ENCODE results near the gene COA4.

GRCh38 chr11:73854680-73855079 lies 22.0 kb downstream of the COA4 start:
- TF ChIP-seq MYC (IDR thresholded peaks at IDR 0.05; ENCODE audit: borderline replicate concordance, low read length): no peak
- no peak for TF ChIP-seq MAFK (IDR thresholded peaks at IDR 0.05; ENCODE audit: partially characterized antibody)
- TF ChIP-seq ZFP36 (IDR thresholded peaks at IDR 0.05; ENCODE audit: borderline replicate concordance, partially characterized antibody): no peak
